ENCODE data around the gene CHEK2.
"Not testable (repeated sequence)": the region's sequence is repeated elsewhere in the genome, so short reads cannot be mapped to it uniquely, and the experiment has no call there.

The CHEK2 gene

GRCh38 chr22:28769394-28770085, 27.9 kb upstream of the CHEK2 start:
- no peak for DNase-seq
- Histone ChIP-seq H3K27ac (no peak overlapping the region), H3K4me3 (ENCODE audit: low read depth, low read length) (no peak overlapping the region), H3K27me3 (replicated peaks) (no peaks in the 10 kb centered on the region), H3K36me3 (replicated peaks) (no peaks in the 10 kb centered on the region)
- in situ Hi-C loops (cut with HindIII; ENCODE audit: low pct_ligation_motif_present, low sequenced_read_pairs): no loop called here
- TF ChIP-seq CTCF (IDR thresholded peaks at IDR 0.05; ENCODE audit: low read depth, low read length, missing control alignments): no peak

GRCh38 chr22:28768701-28769393, 27.2 kb upstream of the CHEK2 start:
- no peak for TF ChIP-seq CTCF (IDR thresholded peaks at IDR 0.05; ENCODE audit: low read depth, low read length, missing control alignments)
- Histone ChIP-seq H3K4me3 (ENCODE audit: low read depth, low read length) (no peak overlapping the region), H3K36me3 (replicated peaks) (no peaks in the 10 kb centered on the region), H3K27me3 (replicated peaks) (no peaks in the 10 kb centered on the region), H3K27ac (no peak overlapping the region)
- in situ Hi-C loops (cut with HindIII; ENCODE audit: low pct_ligation_motif_present, low sequenced_read_pairs): no loop called here
- DNase-seq: no peak

GRCh38 chr22:28766628-28767027, 25.0 kb upstream of the CHEK2 start:
- in situ Hi-C loops (cut with HindIII; ENCODE audit: low pct_ligation_motif_present, low sequenced_read_pairs): no loop called here
- H3K27me3 ChIP-seq (replicated peaks): no peaks in the 10 kb centered on the region
- no peak for TF ChIP-seq CTCF (IDR thresholded peaks at IDR 0.05; ENCODE audit: low read depth, low read length, missing control alignments)
- H3K36me3 ChIP-seq (replicated peaks): no peaks in the 10 kb centered on the region
- no peak for DNase-seq
- H3K4me3 ChIP-seq (ENCODE audit: low read depth, low read length): no peak overlapping the region
- H3K27ac ChIP-seq: no peak overlapping the region

- H3K27me3 ChIP-seq (replicated peaks); H3K27ac ChIP-seq; in situ Hi-C loops (cut with HindIII; ENCODE audit: low pct_ligation_motif_present, low sequenced_read_pairs): not testable (repeated sequence)
Measured at GRCh38 chr22:28762000-28762399, 20.4 kb upstream of the CHEK2 start.

GRCh38 chr22:28761449-28761755, 19.8 kb upstream of the CHEK2 start:
- Histone ChIP-seq H3K36me3 (replicated peaks) (no peaks in the 10 kb centered on the region), H3K4me3 (ENCODE audit: low read depth, low read length) (no peak overlapping the region), H3K27ac (no peak overlapping the region), H3K27me3 (replicated peaks) (no peaks in the 10 kb centered on the region)
- TF ChIP-seq CTCF (IDR thresholded peaks at IDR 0.05; ENCODE audit: low read depth, low read length, missing control alignments): no peak
- DNase-seq: no peak
- in situ Hi-C loops (cut with HindIII; ENCODE audit: low pct_ligation_motif_present, low sequenced_read_pairs): no loop called here

More at GRCh38 chr22:28762000-28762399, 20.4 kb upstream of the CHEK2 start:
- H3K4me3 ChIP-seq (ENCODE audit: low read depth, low read length); H3K36me3 ChIP-seq (replicated peaks); DNase-seq: not testable (repeated sequence)

GRCh38 chr22:28759861-28760560, 18.4 kb upstream of the CHEK2 start:
- no peak for TF ChIP-seq CTCF (IDR thresholded peaks at IDR 0.05; ENCODE audit: low read depth, low read length, missing control alignments)
- no peaks in the 10 kb centered on the region for H3K27me3 ChIP-seq (replicated peaks)
- no peak for DNase-seq
- no peaks in the 10 kb centered on the region for H3K36me3 ChIP-seq (replicated peaks)
- H3K27ac ChIP-seq: no peak overlapping the region
- no peak overlapping the region for H3K4me3 ChIP-seq (ENCODE audit: low read depth, low read length)
- in situ Hi-C loops (cut with HindIII; ENCODE audit: low pct_ligation_motif_present, low sequenced_read_pairs): no loop called here

- DNase-seq; in situ Hi-C loops (cut with HindIII; ENCODE audit: low pct_ligation_motif_present, low sequenced_read_pairs); H3K36me3 ChIP-seq (replicated peaks); H3K27ac ChIP-seq; H3K4me3 ChIP-seq (ENCODE audit: low read depth, low read length); H3K27me3 ChIP-seq (replicated peaks): not testable (repeated sequence)
Measured at GRCh38 chr22:28754512-28754911, 12.9 kb upstream of the CHEK2 start.
